Endothelial cell of umbilical vein (primary cell): ENCODE results near the gene TMEM129.

Source experiments
- CTCF ChIP-seq, 2 donors: IDR thresholded peaks; 1 replicate in 1 of 2; 2 replicates in 1 of 2; pipeline ENCODE4 v1.5.1; 2011; ENCODE audit warnings: low read length in 2 of 2, mild to moderate bottlenecking in 2 of 2, moderate library complexity in 2 of 2, control low read depth in 1 of 2, inconsistent platforms in 1 of 2, low read depth in 1 of 2; ENCODE audit not compliant: insufficient read depth in 1 of 2; ENCODE audit errors: extremely low read depth in 1 of 2
- EZH2 ChIP-seq: IDR thresholded peaks from 2 replicates; pipeline ENCODE4 v1.6.1; 2012; ENCODE audit warnings: borderline replicate concordance, low read depth, mild to moderate bottlenecking, moderate library complexity, low read length, inconsistent platforms; ENCODE audit not compliant: severe bottlenecking
- FOS ChIP-seq: IDR thresholded peaks from 2 replicates; pipeline ENCODE4 v1.6.1; 2011; ENCODE audit warnings: mild to moderate bottlenecking, low read length, moderate library complexity, borderline replicate concordance; ENCODE audit not compliant: insufficient read depth
- JUN ChIP-seq: IDR thresholded peaks from 2 replicates; pipeline ENCODE4 v1.6.1; 2011; ENCODE audit warnings: borderline replicate concordance, low read depth; ENCODE audit not compliant: insufficient read length, insufficient read depth
- POLR2A ChIP-seq: IDR thresholded peaks from 2 replicates; pipeline ENCODE4 v1.6.1; 2012; ENCODE audit warnings: low read depth, mild to moderate bottlenecking, control low read depth, low read length
- POLR2AphosphoS5 ChIP-seq: IDR thresholded peaks from 2 replicates; pipeline ENCODE4 v1.6.1; 2012; ENCODE audit warnings: low read depth, mild to moderate bottlenecking, control low read depth, low read length, moderate library complexity; ENCODE audit not compliant: insufficient read depth

- TF ChIP-seq CTCF (IDR thresholded peaks at IDR 0.05; ENCODE audit: extremely low read depth in 1 of 2, insufficient read depth in 1 of 2, low read depth in 1 of 2, low read length in 2 of 2) (no peak), POLR2A (no peak), POLR2AphosphoS5 (no peak), EZH2 (no peak), FOS (no peak), JUN (no peak)
These were observed 45.4 kb downstream of the TMEM129 start for GRCh38 chr4:1675802-1676137.
